Cardiac muscle cell (in vitro differentiated cells and primary cell): ENCODE data around the gene RNF111. TPM values are rescaled to one million over a fixed set of nuclear protein-coding genes. Genes with fewer than 3 reads are reported as not detected.

Experiments
- DNase-seq, 2 donors: peaks; one replicate each; pipeline versions ENCODE4 v3.0.0 to v3.0.0-alpha.2; 2010 to 2017; ENCODE audit warnings: low read depth in 1 of 2, low spot score in 1 of 2
- H3K27ac ChIP-seq: fragments of 200-600 bp; sonication (generic); 2 replicates; pipeline ENCODE4 v1.5.1; 2016
- H3K27me3 ChIP-seq: fragments of 200-600 bp; sonication (generic); 2 replicates; pipeline ENCODE4 v1.6.0; 2016; ENCODE audit warnings: control low read depth
- H3K36me3 ChIP-seq: fragments of 200-600 bp; sonication (generic); 2 replicates; pipeline ENCODE4 v1.5.1; 2016; ENCODE audit warnings: control low read depth
- H3K4me1 ChIP-seq: fragments of 200-600 bp; sonication (generic); 2 replicates; pipeline ENCODE4 v1.8.1; 2017; ENCODE audit warnings: low read depth, mild to moderate bottlenecking, mixed run types
- H3K4me3 ChIP-seq: fragments of 200-600 bp; sonication (generic); 2 replicates; pipeline ENCODE4 v1.5.1; 2016; ENCODE audit warnings: mild to moderate bottlenecking
- H3K9me3 ChIP-seq: fragments of 200-600 bp; sonication (generic); 2 replicates; pipeline ENCODE4 v1.5.1; 2017; ENCODE audit warnings: low read depth, mild to moderate bottlenecking, control low read depth
- CTCF ChIP-seq: IDR thresholded peaks from 2 replicates; pipeline ENCODE4 v1.5.1; 2012; ENCODE audit warnings: low read depth, mild to moderate bottlenecking, low read length
- polyA plus RNA-seq: library from polyadenylated mRNA; unstranded; fragments of >200 nt; fragmentation: Nextera tagmentation; extraction: Ambion mirVana; gene quantifications from 2 replicates; pipeline ENCODE4 v1.2.1, GENCODE V29; 2016
- total RNA-seq: library from RNA; depleted of rRNA; stranded (reverse); fragments of >200 nt; gene quantifications from 2 replicates; pipeline ENCODE4 v1.2.3, GENCODE V29; 2016

Gene RNF111
- total and polyA plus RNA-seq, 2 experiments from 2014 or later: 12.4 to 15.1 TPM

GRCh38 chr15:59013246-59013873 lies 25.9 kb downstream of the RNF111 start:
- peak overlapping the region; percentile 34 for H3K27ac ChIP-seq
- no peaks in the 10 kb centered on the region for H3K4me1 ChIP-seq
- no peak for TF ChIP-seq CTCF
- DNase-seq: no peak
- H3K27me3 ChIP-seq: no peaks in the 10 kb centered on the region
- no peaks in the 10 kb centered on the region for H3K9me3 ChIP-seq
- no peaks in the 10 kb centered on the region for H3K36me3 ChIP-seq
- H3K4me3 ChIP-seq: no peak overlapping the region

- H3K4me3 ChIP-seq: no peak overlapping the region
- no peak for TF ChIP-seq CTCF
- DNase-seq: no peak
- no peaks in the 10 kb centered on the region for H3K27me3 ChIP-seq
- H3K27ac ChIP-seq: peak overlapping the region; percentile 34
- no peaks in the 10 kb centered on the region for H3K9me3 ChIP-seq
- no peaks in the 10 kb centered on the region for H3K4me1 ChIP-seq
- no peaks in the 10 kb centered on the region for H3K36me3 ChIP-seq
Measured at GRCh38 chr15:59014068-59014467, 26.6 kb downstream of the RNF111 start.

- Histone ChIP-seq H3K4me3 (no peak overlapping the region), H3K27ac (no peak overlapping the region), H3K4me1 (no peaks in the 10 kb centered on the region), H3K27me3 (no peaks in the 10 kb centered on the region), H3K36me3 (no peaks in the 10 kb centered on the region), H3K9me3 (no peaks in the 10 kb centered on the region)
- no peak for TF ChIP-seq CTCF
- DNase-seq: no peak
Measured at GRCh38 chr15:59017449-59017848, 30.0 kb downstream of the RNF111 start.

GRCh38 chr15:59018833-59019232 lies 31.4 kb downstream of the RNF111 start:
- no peaks in the 10 kb centered on the region for H3K36me3 ChIP-seq
- H3K27me3 ChIP-seq: no peaks in the 10 kb centered on the region
- no peak overlapping the region for H3K4me3 ChIP-seq
- no peak overlapping the region for H3K27ac ChIP-seq
- TF ChIP-seq CTCF: no peak
- DNase-seq: no peak
- H3K4me1 ChIP-seq: no peaks in the 10 kb centered on the region
- no peaks in the 10 kb centered on the region for H3K9me3 ChIP-seq

GRCh38 chr15:59020322-59020721 lies 32.9 kb downstream of the RNF111 start:
- H3K4me3 ChIP-seq: no peak overlapping the region
- DNase-seq: no peak
- no peaks in the 10 kb centered on the region for H3K36me3 ChIP-seq
- no peaks in the 10 kb centered on the region for H3K9me3 ChIP-seq
- H3K27me3 ChIP-seq: no peaks in the 10 kb centered on the region
- H3K4me1 ChIP-seq: no peaks in the 10 kb centered on the region
- no peak for TF ChIP-seq CTCF
- no peak overlapping the region for H3K27ac ChIP-seq

GRCh38 chr15:59022188-59022587 lies 34.7 kb downstream of the RNF111 start:
- no peaks in the 10 kb centered on the region for H3K27me3 ChIP-seq
- H3K4me3 ChIP-seq: no peak overlapping the region
- TF ChIP-seq CTCF: no peak
- no peaks in the 10 kb centered on the region for H3K9me3 ChIP-seq
- H3K27ac ChIP-seq: peak overlapping the region; percentile 30
- H3K4me1 ChIP-seq: no peaks in the 10 kb centered on the region
- no peak for DNase-seq
- H3K36me3 ChIP-seq: no peaks in the 10 kb centered on the region
